GM12878 (cell line): ENCODE results near the gene ABCG2. TPM values are rescaled to one million over a fixed set of nuclear protein-coding genes. Genes with fewer than 3 reads are reported as not detected.

Experiments
- ATAC-seq: fragments of 200-7000 bp; cut with Tn5 transposase; 3 replicates; pipeline ENCODE4 v1.9.1; 2020; ENCODE audit warnings: mild to moderate bottlenecking, moderate library complexity
- BruUV-seq: library from RNA; stranded (reverse); fragments of 400-500 nt; replicated peaks from 2 replicates; lab custom pipeline; 2021; lab: Mats Ljungman, UMichigan
- CTCF ChIA-PET: fragments of 300-600 bp; sonication (Branson Sonifier 250); formaldehyde crosslinking; extraction: SDS; loops from one replicate; lab custom pipeline; 2021; ENCODE audit warnings: inconsistent platforms; lab: Yijun Ruan, JAX
- POLR2A ChIA-PET: fragments of 350-600 bp; formaldehyde crosslinking; extraction: SDS; loops from one replicate; lab custom pipeline; 2021; ENCODE audit warnings: inconsistent platforms; lab: Charles Lee
- RAD21 ChIA-PET: fragments of 300-600 bp; sonication (Branson Sonifier 250); formaldehyde crosslinking; loops from one replicate; lab custom pipeline; 2023; ENCODE audit warnings: antibody characterized with exemption; ENCODE audit not compliant: unreplicated experiment; lab: Charles Lee
- SMC1A ChIA-PET: fragments of 300-600 bp; sonication (Branson Sonifier 250); formaldehyde crosslinking; loops from one replicate; lab custom pipeline; 2023; ENCODE audit not compliant: unreplicated experiment, uncharacterized antibody; lab: Charles Lee
- DNase-seq: peaks from one replicate; pipeline ENCODE4 v3.0.0-alpha.2; 2011; ENCODE audit warnings: low read depth, low spot score
- FAIRE-seq: peaks from 3 replicates; lab custom pipeline; 2011; peaks lifted over from hg19 to GRCh38; lab: Jason Lieb, UNC
- H2AFZ ChIP-seq: 2 replicates; pipeline ENCODE4 v1.6.0; 2011; ENCODE audit warnings: low read depth, low read length, control low read depth; ENCODE audit not compliant: control insufficient read depth
- H3K27ac ChIP-seq: 2 replicates; pipeline ENCODE4 v1.5.1; 2011; ENCODE audit warnings: control low read depth; ENCODE audit not compliant: control insufficient read depth, insufficient read depth
- H3K27me3 ChIP-seq, 2 experiments: replicated peaks in 1 of 2; 2 replicates each; pipeline versions ENCODE4 v1.6.0 to v1.6.1; 2011; ENCODE audit warnings: low read length in 1 of 2; ENCODE audit not compliant: control insufficient read depth in 2 of 2, insufficient read depth in 2 of 2
- H3K36me3 ChIP-seq, 2 experiments: 2 replicates each; pipeline ENCODE4 v1.5.1; 2011; ENCODE audit warnings: low read length in 1 of 2; ENCODE audit not compliant: control insufficient read depth in 2 of 2, insufficient read depth in 2 of 2
- H3K4me1 ChIP-seq: 2 replicates; pipeline ENCODE4 v1.6.1; 2011; ENCODE audit warnings: mild to moderate bottlenecking, low read length, moderate library complexity, mixed read lengths; ENCODE audit not compliant: control insufficient read depth, insufficient read depth
- H3K4me2 ChIP-seq: 2 replicates; pipeline ENCODE4 v1.6.0; 2011; ENCODE audit warnings: control low read depth; ENCODE audit not compliant: control insufficient read depth, insufficient read depth
- H3K4me3 ChIP-seq: fragments of 200-600 bp; sonication (generic); 2 replicates; pipeline ENCODE4 v1.5.1; 2016
- H3K79me2 ChIP-seq: 2 replicates; pipeline ENCODE4 v1.6.0; 2011; ENCODE audit warnings: low read length; ENCODE audit not compliant: control insufficient read depth, insufficient read depth
- H3K9ac ChIP-seq: 2 replicates; pipeline ENCODE4 v1.8.0; 2011; ENCODE audit warnings: low read length, control low read depth, mixed read lengths; ENCODE audit not compliant: control insufficient read depth, insufficient read depth
- H3K9me3 ChIP-seq: replicated peaks from 3 replicates; pipeline ENCODE4 v1.5.1; 2011; ENCODE audit warnings: mild to moderate bottlenecking, low read length; ENCODE audit not compliant: control insufficient read depth, insufficient read depth
- H4K20me1 ChIP-seq: 2 replicates; pipeline ENCODE4 v1.6.0; 2011; ENCODE audit not compliant: control insufficient read depth, insufficient read depth
- BMI1 ChIP-seq: fragments of 450-650 bp; IDR thresholded peaks from 2 replicates; pipeline ENCODE4 v1.6.1; 2016; ENCODE audit warnings: mild to moderate bottlenecking, moderate library complexity, borderline replicate concordance
- CBFB ChIP-seq: IDR thresholded peaks from 2 replicates; pipeline ENCODE4 v1.6.1; 2016; ENCODE audit warnings: antibody characterized with exemption, low read depth
- E4F1 ChIP-seq: fragments of 450-650 bp; IDR thresholded peaks from 2 replicates; pipeline ENCODE4 v1.6.1; 2018; ENCODE audit warnings: borderline replicate concordance, mild to moderate bottlenecking; ENCODE audit not compliant: partially characterized antibody
- EP300 ChIP-seq, 2 experiments: fragments of 150-350 bp in 1 of 2; IDR thresholded peaks; 2 replicates each; pipeline ENCODE4 v1.6.1; 2011 to 2012; ENCODE audit warnings: low read depth in 2 of 2, low read length in 2 of 2, borderline replicate concordance in 1 of 2, improper control_type of control experiment in 1 of 2, inconsistent platforms in 1 of 2; ENCODE audit not compliant: control insufficient read depth in 1 of 2
- FOS ChIP-seq: IDR thresholded peaks from 3 replicates; pipeline ENCODE4 v1.6.1; 2011; ENCODE audit warnings: borderline replicate concordance; ENCODE audit not compliant: insufficient read length; ENCODE audit errors: extremely low read depth
- JUND ChIP-seq: IDR thresholded peaks from 2 replicates; pipeline ENCODE4 v1.6.1; 2012; ENCODE audit warnings: low read depth, mild to moderate bottlenecking, low read length, improper control_type of control experiment, moderate library complexity
- LARP7 ChIP-seq: fragments of 450-650 bp; IDR thresholded peaks from 2 replicates; pipeline ENCODE4 v1.6.1; 2017; ENCODE audit warnings: mild to moderate bottlenecking
- NKRF ChIP-seq: fragments of 450-650 bp; conservative IDR thresholded peaks from 2 replicates; pipeline ENCODE4 v1.6.1; 2017; ENCODE audit warnings: mild to moderate bottlenecking, moderate library complexity
- PAX8 ChIP-seq: fragments of 450-650 bp; IDR thresholded peaks from 2 replicates; pipeline ENCODE4 v1.6.1; 2017; ENCODE audit warnings: mild to moderate bottlenecking, moderate library complexity
- RELA ChIP-seq: fragments of 450-650 bp; IDR thresholded peaks from 2 replicates; pipeline ENCODE4 v1.8.0; 2014; ENCODE audit warnings: borderline replicate concordance; ENCODE audit not compliant: partially characterized antibody
- TARDBP ChIP-seq: IDR thresholded peaks from 2 replicates; pipeline ENCODE4 v1.6.1; 2016; ENCODE audit warnings: borderline replicate concordance
- TCF3 ChIP-seq: IDR thresholded peaks from 2 replicates; pipeline ENCODE4 v1.6.1; 2012; ENCODE audit warnings: low read depth, mild to moderate bottlenecking, low read length, borderline replicate concordance; ENCODE audit not compliant: insufficient read depth
- ZNF207 ChIP-seq: fragments of 450-650 bp; IDR thresholded peaks from 2 replicates; pipeline ENCODE4 v1.6.1; 2014; ENCODE audit warnings: antibody characterized with exemption, mild to moderate bottlenecking, borderline replicate concordance
- ZNF274 ChIP-seq: IDR thresholded peaks from one replicate; pipeline ENCODE4 v1.8.0; 2011; ENCODE audit not compliant: insufficient read length, insufficient read depth
- ZSCAN29 ChIP-seq: fragments of 450-650 bp; IDR thresholded peaks from 2 replicates; pipeline ENCODE4 v1.6.1; 2017; ENCODE audit warnings: mild to moderate bottlenecking, moderate library complexity
- WGBS: methylation state at CpG from one replicate; pipeline ENCODE4 v1.1.6; 2016; ENCODE audit warnings: low lambda C conversion rate; ENCODE audit not compliant: insufficient replicate concordance, insufficient coverage; ENCODE audit errors: missing lambda C conversion rate; 5-methylcytosine and 5-hydroxymethylcytosine counted together
- in situ Hi-C: fragments of 300-500 bp; cut with MboI; formaldehyde crosslinking; loops from 9 replicates; pipeline ENCODE4 v1.14.3; 2018; ENCODE audit warnings: mixed read lengths
- intact Hi-C: fragments of 100-400 bp; cut with micrococcal nuclease; formaldehyde crosslinking; loops from one replicate; pipeline ENCODE4 v1.14.2; 2022; ENCODE audit not compliant: unreplicated experiment
- polyA plus RNA-seq, 11 experiments: library from polyadenylated mRNA; depleted of rRNA in 4 of 11; unstranded in 6 of 11; stranded (reverse) in 5 of 11; fragments of >200 nt; fragmentation: Nextera tagmentation in 4 of 11; fragmentation: Illumina TruSeq in 1 of 11; extraction: Ambion mirVana in 4 of 11; extraction: Trizol in 1 of 11; gene quantifications; 1 replicate in 1 of 11; 2 replicates in 10 of 11; pipeline versions ENCODE4 v1.2.1 to v1.2.3, GENCODE V29; 2011 to 2016; ENCODE audit warnings: inconsistent platforms in 2 of 11, missing spikeins in 2 of 11, low read depth in 1 of 11
- total RNA-seq, 4 experiments: library from RNA; depleted of rRNA in 3 of 4; stranded (reverse); fragments of >200 nt in 3 of 4; fragmentation: Illumina TruSeq in 1 of 4; extraction: Trizol in 1 of 4; gene quantifications; 2 replicates each; pipeline versions ENCODE4 v1.2.1 to v1.2.3, GENCODE V29; 2013 to 2021
- TF ChIP-seq, protein P1 (sequence below): IDR thresholded peaks from 2 replicates; pipeline ENCODE4 v1.6.1; 2011; ENCODE audit warnings: low read depth, low read length, improper control_type of control experiment, borderline replicate concordance

Gene ABCG2
- total and polyA plus RNA-seq, 10 of the 15 experiments (the other 5 are each of a cell fraction or from before 2014, with no cell fraction given), result 0.03 to 0.06 (median 0.04) TPM; not detected in 7

DNA sequence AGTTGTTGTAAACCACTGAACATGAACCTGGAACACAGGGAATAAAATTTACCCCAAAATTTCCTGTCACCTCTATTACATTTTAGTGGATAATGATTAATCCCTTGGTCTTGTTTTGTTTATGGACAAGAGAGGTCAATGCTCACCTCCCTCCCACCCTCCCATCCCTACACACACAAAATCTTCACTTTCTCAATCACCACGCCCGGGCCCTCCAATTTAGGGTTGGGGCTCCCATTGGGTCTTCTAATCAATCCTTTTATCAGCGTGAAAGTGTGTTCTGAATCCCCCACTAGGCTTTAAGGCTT is 23.1 kb downstream of the ABCG2 start (continued):
- no peak for TF ChIP-seq LARP7

DNA sequence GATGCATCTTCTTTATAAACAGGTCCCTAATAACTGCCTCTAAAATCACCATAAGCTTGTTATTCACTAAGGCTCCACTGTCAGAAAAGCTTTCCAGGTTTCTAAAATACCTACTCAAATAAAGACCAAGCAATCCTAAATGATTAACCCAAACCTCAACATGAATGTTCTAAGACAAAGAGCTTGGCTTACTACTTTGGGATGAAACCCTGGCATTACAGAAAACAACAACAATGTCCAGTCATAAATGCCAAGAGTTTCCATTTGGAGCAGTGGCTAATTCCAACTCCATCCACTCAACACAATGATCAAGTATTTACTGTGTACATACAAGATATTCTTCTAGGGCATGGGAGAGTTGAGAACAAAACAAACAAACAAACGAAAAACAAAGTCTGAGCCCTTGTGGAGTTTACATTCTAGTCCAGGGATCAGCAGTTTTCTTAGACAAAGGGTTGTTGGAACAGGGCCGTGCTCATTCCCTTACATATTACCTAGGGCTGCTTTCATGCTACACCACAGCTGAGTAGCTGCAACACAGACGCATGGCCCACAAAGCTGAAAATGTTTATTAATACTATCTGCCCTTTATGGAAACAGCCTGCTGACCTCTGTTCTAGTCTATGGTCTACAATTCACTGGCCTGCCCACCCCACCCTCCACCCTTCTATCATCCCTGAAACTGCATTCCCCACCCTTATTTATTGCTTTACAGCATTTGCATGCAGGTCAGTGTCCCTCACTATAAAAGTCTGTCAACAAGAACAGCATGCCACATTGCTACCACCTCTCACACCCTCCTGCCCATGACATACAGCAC is 23.7 kb downstream of the ABCG2 start:
- H3K4me1 ChIP-seq, result no peaks in the 10 kb centered on the region
- no peak overlapping the region for H3K27ac ChIP-seq
- H3K4me2 ChIP-seq, result no peak overlapping the region
- intact Hi-C loops, result no loop called here
- no peak for TF ChIP-seq ZNF207
- TF ChIP-seq E4F1, result no peak
- no peak for TF ChIP-seq JUND
- TF ChIP-seq EP300 (IDR thresholded peaks at IDR 0.05; ENCODE audit: borderline replicate concordance in 1 of 2, control insufficient read depth in 1 of 2, low read depth in 2 of 2, low read length in 2 of 2), result no peak
- TF ChIP-seq PAX8, result no peak
- no peak for TF ChIP-seq CBFB
- no peak for TF ChIP-seq TARDBP
- no peak for TF ChIP-seq ZNF274
- TF ChIP-seq ZSCAN29, result no peak
- TF ChIP-seq NKRF, result no peak
- TF ChIP-seq, protein P1, sequence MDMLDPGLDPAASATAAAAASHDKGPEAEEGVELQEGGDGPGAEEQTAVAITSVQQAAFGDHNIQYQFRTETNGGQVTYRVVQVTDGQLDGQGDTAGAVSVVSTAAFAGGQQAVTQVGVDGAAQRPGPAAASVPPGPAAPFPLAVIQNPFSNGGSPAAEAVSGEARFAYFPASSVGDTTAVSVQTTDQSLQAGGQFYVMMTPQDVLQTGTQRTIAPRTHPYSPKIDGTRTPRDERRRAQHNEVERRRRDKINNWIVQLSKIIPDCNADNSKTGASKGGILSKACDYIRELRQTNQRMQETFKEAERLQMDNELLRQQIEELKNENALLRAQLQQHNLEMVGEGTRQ, result no peak
- no peak for TF ChIP-seq BMI1
- TF ChIP-seq TCF3, result no peak
- TF ChIP-seq FOS, result no peak
- no peak for TF ChIP-seq RELA
- ATAC-seq (no peak), DNase-seq (no peak), FAIRE-seq (no peak)
- BruUV-seq, result no TSS peak
- ChIA-PET RAD21 (no interaction called here), SMC1A (interaction anchor here (0.6 kb wide), 1 partner anchor 49 kb away, joined by 3 read pairs; no protein-coding TSS in a partner anchor), CTCF (interaction anchor here (1.1 kb wide), 1 partner anchor 77 kb away, joined by 4 read pairs; no protein-coding TSS in a partner anchor), POLR2A (no interaction called here)
- in situ Hi-C loops, result no loop called here
- no peaks in the 10 kb centered on the region for H3K27me3 ChIP-seq
- no peaks in the 10 kb centered on the region for H3K9me3 ChIP-seq
- no peak overlapping the region for H2AFZ ChIP-seq
- WGBS, result 26% methylated on average over 3 of the region's 3 CpGs
- no peak overlapping the region for H3K4me3 ChIP-seq
- no peak overlapping the region for H3K9ac ChIP-seq
- no peaks in the 10 kb centered on the region for H3K36me3 ChIP-seq
- H3K79me2 ChIP-seq, result no peaks in the 10 kb centered on the region
- H4K20me1 ChIP-seq, result no peaks in the 10 kb centered on the region
